Testis (tissue), 3 donors: Measurements from ENCODE around the gene EIF2A. TPM values are rescaled to one million over a fixed set of nuclear protein-coding genes. Genes with fewer than 3 reads are reported as not detected.

Source experiments
- DNase-seq: peaks from one replicate; pipeline ENCODE4 v3.0.0-alpha.2; 2019
- H3K27ac ChIP-seq, 2 donors: fragments of 200-600 bp; sonication (generic); one replicate each; pipeline ENCODE4 v1.5.1; 2019
- H3K27me3 ChIP-seq: fragments of 200-600 bp; sonication (generic); one replicate; pipeline ENCODE4 v1.5.1; 2019
- H3K36me3 ChIP-seq: fragments of 200-600 bp; sonication (generic); one replicate; pipeline ENCODE4 v1.5.1; 2017; ENCODE audit warnings: low read depth; ENCODE audit errors: missing control alignments
- H3K4me1 ChIP-seq: fragments of 200-600 bp; sonication (generic); one replicate; pipeline ENCODE4 v1.5.1; 2019
- H3K4me3 ChIP-seq, 2 donors: fragments of 200-600 bp; sonication (generic); one replicate each; pipeline ENCODE4 v1.5.1; 2017 to 2019
- H3K9me3 ChIP-seq: fragments of 200-600 bp; sonication (generic); one replicate; pipeline ENCODE4 v1.5.1; 2017
- CTCF ChIP-seq, 3 experiments: fragments of 450-650 bp in 2 of 3; fragments of 200-600 bp in 1 of 3; sonication (generic) in 1 of 3; IDR thresholded peaks; one replicate each; pipeline ENCODE4 v1.5.1; 2016 to 2019; ENCODE audit warnings: antibody characterized with exemption in 3 of 3, mild to moderate bottlenecking in 2 of 3, moderate library complexity in 1 of 3
- POLR2A ChIP-seq: fragments of 450-650 bp; IDR thresholded peaks from one replicate; pipeline ENCODE4 v1.6.1; 2017; ENCODE audit warnings: antibody characterized with exemption, mild to moderate bottlenecking, moderate library complexity
- WGBS, 2 donors: methylation state at CpG; one replicate each; pipeline ENCODE4 v1.1.5; 2018; 5-methylcytosine and 5-hydroxymethylcytosine counted together
- intact Hi-C: fragments of 100-400 bp; cut with DNase I; formaldehyde crosslinking; loops from one replicate; pipeline ENCODE4 v1.15.1; 2023; ENCODE audit warnings: low total_unique reads
- polyA plus RNA-seq: library from polyadenylated mRNA; stranded (reverse); fragments of 350-450 nt; fragmentation: Illumina TruSeq; extraction: RNeasy Lipid Tissue Mini Kit (QIAGEN cat#74804); gene quantifications from one replicate; pipeline ENCODE4 v1.2.3, GENCODE V29; 2014; ENCODE audit warnings: low read depth, low replicate concordance; ENCODE audit not compliant: insufficient read depth
- total RNA-seq, 2 donors: library from RNA; depleted of rRNA; stranded (reverse); fragments of >200 nt; gene quantifications; one replicate each; pipeline ENCODE4 v1.2.3, GENCODE V29; 2016

Gene EIF2A
- total and polyA plus RNA-seq, 3 donors from 2014 or later: 32.1 to 83.2 (median 70.8) TPM

GRCh38 chr3:150531775-150532174, 14.8 kb upstream of the EIF2A start:
- Histone ChIP-seq H3K27ac (no peak overlapping the region), H3K4me1 (no peaks in the 10 kb centered on the region), H3K9me3 (no peaks in the 10 kb centered on the region), H3K27me3 (no peaks in the 10 kb centered on the region), H3K36me3 (no peaks in the 10 kb centered on the region), H3K4me3 (no peak overlapping the region)
- intact Hi-C loops: no loop called here
- TF ChIP-seq CTCF (IDR thresholded peaks at IDR 0.05) (no peak), POLR2A (no peak)
- DNase-seq: no peak

- Histone ChIP-seq H3K9me3 (no peaks in the 10 kb centered on the region), H3K4me1 (no peaks in the 10 kb centered on the region), H3K36me3 (no peaks in the 10 kb centered on the region), H3K27ac (no peak overlapping the region), H3K4me3 (no peak overlapping the region), H3K27me3 (no peaks in the 10 kb centered on the region)
- TF ChIP-seq CTCF (IDR thresholded peaks at IDR 0.05) (no peak), POLR2A (no peak)
- intact Hi-C loops: no loop called here
- DNase-seq: no peak
- 86% methylated on average over 4 of the region's 4 CpGs for WGBS, 2 donors
Observed at GRCh38 chr3:150535204-150535603, 11.4 kb upstream of the EIF2A start.

GRCh38 chr3:150538324-150539208, 8.0 kb upstream of the EIF2A start:
- Histone ChIP-seq H3K4me3 (no peak overlapping the region), H3K27me3 (no peaks in the 10 kb centered on the region), H3K9me3 (no peaks in the 10 kb centered on the region), H3K4me1 (no peaks in the 10 kb centered on the region), H3K36me3 (no peaks in the 10 kb centered on the region), H3K27ac (peak overlapping the region in 1 of 2 donors; percentile 38)
- WGBS, 2 donors: 62% methylated on average over 10 of the region's 10 CpGs
- intact Hi-C loops: no loop called here
- no peak for DNase-seq
- no peak for TF ChIP-seq CTCF (IDR thresholded peaks at IDR 0.05)
- TF ChIP-seq POLR2A: no peak

- TF ChIP-seq POLR2A (no peak), CTCF (IDR thresholded peaks at IDR 0.05) (no peak)
- DNase-seq: no peak
- WGBS, 2 donors: 73 to 78% methylated on average over 2 of the region's 2 CpGs
- Histone ChIP-seq H3K36me3 (no peaks in the 10 kb centered on the region), H3K4me1 (no peaks in the 10 kb centered on the region), H3K9me3 (no peaks in the 10 kb centered on the region), H3K27ac (peak overlapping the region in 1 of 2 donors; percentile 41), H3K27me3 (no peaks in the 10 kb centered on the region), H3K4me3 (no peak overlapping the region)
- intact Hi-C loops: no loop called here
Observed at GRCh38 chr3:150540297-150540696, 6.3 kb upstream of the EIF2A start.

GRCh38 chr3:150540991-150541390, 5.6 kb upstream of the EIF2A start:
- Histone ChIP-seq H3K36me3 (no peaks in the 10 kb centered on the region), H3K27me3 (no peaks in the 10 kb centered on the region), H3K4me3 (no peak overlapping the region), H3K4me1 (no peaks in the 10 kb centered on the region), H3K9me3 (no peaks in the 10 kb centered on the region), H3K27ac (peak overlapping the region in 1 of 2 donors; percentile 41)
- intact Hi-C loops: no loop called here
- TF ChIP-seq CTCF (IDR thresholded peaks at IDR 0.05) (no peak), POLR2A (no peak)
- DNase-seq: no peak
- WGBS, 2 donors: 50 to 55% methylated on average over 3 of the region's 3 CpGs
